GM23338 (cell line): ENCODE data around the gene RUVBL1. TPM values are rescaled to one million over a fixed set of nuclear protein-coding genes. Genes with fewer than 3 reads are reported as not detected.

Experiments used
- ATAC-seq: fragments of 200-7000 bp; cut with Tn5 transposase; 3 replicates; pipeline ENCODE4 v1.9.1; 2020
- DNase-seq: peaks from one replicate; pipeline ENCODE4 v3.0.0-alpha.2; 2015; ENCODE audit warnings: low spot score
- H2AFZ ChIP-seq: fragments of 200-600 bp; sonication (generic); 2 replicates; pipeline ENCODE4 v1.8.0; 2016; ENCODE audit warnings: antibody characterized with exemption, mild to moderate bottlenecking, moderate library complexity
- H3F3A ChIP-seq: fragments of 200-600 bp; sonication (generic); replicated peaks from 2 replicates; pipeline ENCODE4 v1.8.0; 2017; ENCODE audit warnings: antibody characterized with exemption, mixed run types, low read depth
- H3K27ac ChIP-seq: fragments of 200-600 bp; sonication (generic); 2 replicates; pipeline ENCODE4 v1.6.1; 2016; ENCODE audit warnings: low read depth
- H3K27me3 ChIP-seq: fragments of 200-600 bp; sonication (generic); 2 replicates; pipeline ENCODE4 v1.8.0; 2016; ENCODE audit warnings: mild to moderate bottlenecking, mixed run types, moderate library complexity; ENCODE audit not compliant: insufficient read depth
- H3K36me3 ChIP-seq: fragments of 200-600 bp; sonication (generic); 2 replicates; pipeline ENCODE4 v1.8.0; 2016; ENCODE audit warnings: mild to moderate bottlenecking; ENCODE audit not compliant: insufficient read depth
- H3K4me1 ChIP-seq: fragments of 200-600 bp; sonication (generic); 2 replicates; pipeline ENCODE4 v1.8.0; 2016; ENCODE audit warnings: mild to moderate bottlenecking, moderate library complexity; ENCODE audit not compliant: insufficient read depth
- H3K4me2 ChIP-seq: fragments of 200-600 bp; sonication (generic); 2 replicates; pipeline ENCODE4 v1.7.1; 2017; ENCODE audit warnings: mixed run types
- H3K4me3 ChIP-seq: fragments of 200-600 bp; sonication (generic); 2 replicates; pipeline ENCODE4 v1.6.1; 2016; ENCODE audit warnings: mixed run types
- H3K79me2 ChIP-seq: fragments of 200-600 bp; sonication (generic); replicated peaks from 2 replicates; pipeline ENCODE4 v1.8.0; 2017; ENCODE audit warnings: mild to moderate bottlenecking; ENCODE audit not compliant: insufficient read depth
- H3K9me2 ChIP-seq: fragments of 200-600 bp; sonication (generic); 2 replicates; pipeline ENCODE4 v1.8.0; 2017; ENCODE audit not compliant: insufficient read depth
- H4K20me1 ChIP-seq: fragments of 200-600 bp; sonication (generic); replicated peaks from 2 replicates; pipeline ENCODE4 v1.8.0; 2017; ENCODE audit warnings: mild to moderate bottlenecking; ENCODE audit not compliant: insufficient read depth
- H3K27ac Mint-ChIP-seq: 2 replicates; pipeline ENCODE4 v1.8.0; 2020; ENCODE audit warnings: inconsistent platforms, mild to moderate bottlenecking, moderate library complexity, mixed read lengths
- H3K27me3 Mint-ChIP-seq: 3 replicates; pipeline ENCODE4 v1.8.0; 2022; ENCODE audit warnings: low read depth, mild to moderate bottlenecking, moderate library complexity, mixed read lengths, inconsistent platforms; ENCODE audit not compliant: insufficient read depth, poor library complexity
- H3K36me3 Mint-ChIP-seq: 3 replicates; pipeline ENCODE4 v1.8.0; 2021; ENCODE audit warnings: low read depth, mild to moderate bottlenecking, inconsistent platforms, moderate library complexity, mixed read lengths
- H3K4me1 Mint-ChIP-seq: 3 replicates; pipeline ENCODE4 v1.8.0; 2020; ENCODE audit warnings: mild to moderate bottlenecking, inconsistent platforms, mixed read lengths
- H3K4me3 Mint-ChIP-seq: 3 replicates; pipeline ENCODE4 v1.8.0; 2021; ENCODE audit warnings: moderate library complexity, mild to moderate bottlenecking, inconsistent platforms, mixed read lengths
- H3K9me3 Mint-ChIP-seq: 3 replicates; pipeline ENCODE4 v1.8.0; 2020; ENCODE audit warnings: moderate library complexity, mild to moderate bottlenecking, inconsistent platforms, mixed read lengths
- EZH2 ChIP-seq: fragments of 200-600 bp; sonication (generic); IDR thresholded peaks from one replicate; pipeline ENCODE4 v1.8.0; 2017; ENCODE audit warnings: antibody characterized with exemption, mild to moderate bottlenecking, low read depth; ENCODE audit not compliant: unreplicated experiment
- EZH2phosphoT487 ChIP-seq: fragments of 200-600 bp; sonication (generic); IDR thresholded peaks from one replicate; pipeline ENCODE4 v1.8.1; 2018; ENCODE audit warnings: antibody characterized with exemption; ENCODE audit not compliant: unreplicated experiment
- JUNB ChIP-seq: IDR thresholded peaks from one replicate; pipeline ENCODE4 v1.6.1; 2016; ENCODE audit warnings: antibody characterized with exemption; ENCODE audit not compliant: unreplicated experiment
- NANOG ChIP-seq: IDR thresholded peaks from 2 replicates; pipeline ENCODE4 v1.6.1; 2016; ENCODE audit warnings: antibody characterized with exemption, borderline replicate concordance
- POLR2AphosphoS5 ChIP-seq: IDR thresholded peaks from 2 replicates; pipeline ENCODE4 v1.6.1; 2016; ENCODE audit warnings: antibody characterized with exemption, low read depth
- REST ChIP-seq: IDR thresholded peaks from one replicate; pipeline ENCODE4 v1.6.1; 2018; ENCODE audit warnings: antibody characterized with exemption; ENCODE audit not compliant: unreplicated experiment
- STAT1 ChIP-seq: IDR thresholded peaks from one replicate; pipeline ENCODE4 v1.6.1; 2016; ENCODE audit warnings: antibody characterized with exemption; ENCODE audit not compliant: unreplicated experiment
- ZNF114 ChIP-seq: fragments of 250-450 bp; sonication (Bioruptor Pico); IDR thresholded peaks from 2 replicates; pipeline ENCODE4 v1.5.0; 2020; ENCODE audit warnings: mild to moderate bottlenecking, moderate library complexity
- ZNF462 ChIP-seq: fragments of 250-450 bp; sonication (Bioruptor Pico); IDR thresholded peaks from 2 replicates; pipeline ENCODE4 v1.5.0; 2020; ENCODE audit warnings: mild to moderate bottlenecking, moderate library complexity
- polyA plus RNA-seq: library from polyadenylated mRNA; unstranded; fragments of >200 nt; fragmentation: Nextera tagmentation; extraction: Ambion mirVana; gene quantifications from 2 replicates; pipeline ENCODE4 v1.2.1, GENCODE V29; 2016
- total RNA-seq: library from RNA; depleted of rRNA; stranded (reverse); fragments of >200 nt; shearing (Covaris generic); gene quantifications from 2 replicates; pipeline ENCODE4 v1.2.3, GENCODE V29; 2014

Gene RUVBL1
- total and polyA plus RNA-seq, 2 experiments from 2014 or later, result 133 to 136 TPM

- ATAC-seq (no peak), DNase-seq (no peak)
- Histone ChIP-seq H3K9me2 (no peaks in the 10 kb centered on the region), H3K27me3 (no peaks in the 10 kb centered on the region), H3K4me2 (peak overlapping the region; percentile 88; the same call in 1 of the 2 replicates), H3K27ac (no peak overlapping the region), H3K79me2 (peaks cover 36% of the 10 kb centered on the region), H3K4me1 (peaks cover 15% of the 10 kb centered on the region), H3F3A (0 out of 2 replicates have a peak, but pooled peaks cover 2% of the 10 kb centered on the region), H3K4me3 (no peak overlapping the region; the same call in 1 of the 2 replicates), H2AFZ (no peak overlapping the region), H4K20me1 (peaks cover 17% of the 10 kb centered on the region), H3K36me3 (peaks cover 49% of the 10 kb centered on the region)
- no peak overlapping the region for H3K27ac Mint-ChIP-seq
- peaks cover 20% of the 10 kb centered on the region for H3K4me1 Mint-ChIP-seq
- peaks cover 54% of the 10 kb centered on the region for H3K36me3 Mint-ChIP-seq
- H3K4me3 Mint-ChIP-seq, result peak overlapping the region; percentile 87; the same call in 2 of the 3 replicates
- H3K27me3 Mint-ChIP-seq, result peaks cover 5% of the 10 kb centered on the region
- H3K9me3 Mint-ChIP-seq, result no peaks in the 10 kb centered on the region
- TF ChIP-seq JUNB (no peak), STAT1 (no peak), NANOG (no peak), ZNF462 (CRISPR knock-in tag) (no peak), REST (no peak), ZNF114 (no peak), POLR2AphosphoS5 (no peak), EZH2 (no peak), EZH2phosphoT487 (no peak)
Observed at GRCh38 chr3:128054367-128054766, 69.2 kb downstream of the RUVBL1 start.
